Trophoblast cell (in vitro differentiated cells and primary cell): ENCODE measurements around the gene PHKA1.

Experiments
- DNase-seq, 2 donors: peaks; one replicate each; pipeline ENCODE4 v3.0.0-alpha.2; 2016
- H2AFZ ChIP-seq: 2 replicates; pipeline ENCODE4 v1.6.1; 2013; ENCODE audit warnings: low read length, moderate library complexity, mild to moderate bottlenecking; ENCODE audit not compliant: insufficient read depth, poor library complexity
- H2AK5ac ChIP-seq: 2 replicates; pipeline ENCODE4 v1.6.1; 2013; ENCODE audit warnings: mild to moderate bottlenecking, low read length
- H2BK120ac ChIP-seq: 2 replicates; pipeline ENCODE4 v1.6.1; 2013; ENCODE audit warnings: low read length, mild to moderate bottlenecking, moderate library complexity; ENCODE audit not compliant: insufficient read depth, poor library complexity
- H2BK12ac ChIP-seq: 2 replicates; pipeline ENCODE4 v1.6.1; 2013; ENCODE audit warnings: mild to moderate bottlenecking, low read length, moderate library complexity
- H2BK5ac ChIP-seq: 2 replicates; pipeline ENCODE4 v1.6.1; 2013; ENCODE audit warnings: low read length, low read depth, moderate library complexity, mild to moderate bottlenecking; ENCODE audit not compliant: poor library complexity
- H3K14ac ChIP-seq: 2 replicates; pipeline ENCODE4 v1.6.1; 2013; ENCODE audit warnings: mild to moderate bottlenecking, low read length
- H3K18ac ChIP-seq: 2 replicates; pipeline ENCODE4 v1.6.1; 2013; ENCODE audit warnings: mild to moderate bottlenecking, low read length
- H3K23ac ChIP-seq: 2 replicates; pipeline ENCODE4 v1.6.1; 2013; ENCODE audit warnings: low read length
- H3K27ac ChIP-seq: 2 replicates; pipeline ENCODE4 v1.5.1; 2013; ENCODE audit warnings: low read depth, mild to moderate bottlenecking, inconsistent platforms, low read length, moderate library complexity
- H3K27me3 ChIP-seq: 2 replicates; pipeline ENCODE4 v1.6.1; 2013; ENCODE audit warnings: inconsistent platforms, mild to moderate bottlenecking, low read length, moderate library complexity; ENCODE audit not compliant: insufficient read depth
- H3K36me3 ChIP-seq, 2 experiments: 1 replicate in 1 of 2; 2 replicates in 1 of 2; pipeline ENCODE4 v1.6.1; 2013; ENCODE audit warnings: low read length in 2 of 2, mild to moderate bottlenecking in 2 of 2, moderate library complexity in 1 of 2; ENCODE audit not compliant: insufficient read depth in 2 of 2, control insufficient read depth in 1 of 2
- H3K4ac ChIP-seq: 2 replicates; pipeline ENCODE4 v1.6.1; 2013; ENCODE audit warnings: low read depth, mild to moderate bottlenecking, low read length, moderate library complexity
- H3K4me1 ChIP-seq, 2 experiments: 1 replicate in 1 of 2; 2 replicates in 1 of 2; pipeline ENCODE4 v1.6.1; 2013; ENCODE audit warnings: low read length in 2 of 2, mild to moderate bottlenecking in 2 of 2, moderate library complexity in 1 of 2; ENCODE audit not compliant: insufficient read depth in 2 of 2, control insufficient read depth in 1 of 2
- H3K4me2 ChIP-seq: 2 replicates; pipeline ENCODE4 v1.6.1; 2013; ENCODE audit warnings: inconsistent platforms, mild to moderate bottlenecking, low read length, moderate library complexity
- H3K4me3 ChIP-seq: 2 replicates; pipeline ENCODE4 v1.5.1; 2013; ENCODE audit warnings: mild to moderate bottlenecking, low read depth, low read length, inconsistent platforms
- H3K79me1 ChIP-seq: one replicate; pipeline ENCODE4 v1.6.1; 2013; ENCODE audit warnings: low read length
- H3K79me2 ChIP-seq: 2 replicates; pipeline ENCODE4 v1.6.1; 2013; ENCODE audit warnings: low read length, mild to moderate bottlenecking; ENCODE audit not compliant: control insufficient read depth, insufficient read depth, poor library complexity
- H3K9ac ChIP-seq: 2 replicates; pipeline ENCODE4 v1.6.1; 2013; ENCODE audit warnings: mild to moderate bottlenecking, low read length
- H3K9me3 ChIP-seq: 2 replicates; pipeline ENCODE4 v1.6.1; 2013; ENCODE audit warnings: low read depth, mild to moderate bottlenecking, control low read depth, inconsistent platforms, low read length; ENCODE audit not compliant: insufficient read depth
- H4K12ac ChIP-seq: 2 replicates; pipeline ENCODE4 v1.6.1; 2013; ENCODE audit warnings: low read depth, mild to moderate bottlenecking, low read length, moderate library complexity
- H4K8ac ChIP-seq: 2 replicates; pipeline ENCODE4 v1.6.1; 2013; ENCODE audit warnings: low read depth, mild to moderate bottlenecking, low read length, moderate library complexity
- H4K91ac ChIP-seq: one replicate; pipeline ENCODE4 v1.6.1; 2013; ENCODE audit warnings: low read depth, mild to moderate bottlenecking, low read length, moderate library complexity
- WGBS: extraction: QIAGEN DNeasy Blood & Tissue Kit; methylation state at CpG from one replicate; pipeline ENCODE4 v1.1.7; 2013; ENCODE audit warnings: missing lambda C conversion rate; ENCODE audit not compliant: insufficient read length, insufficient coverage; ENCODE audit errors: extremely low coverage; 5-methylcytosine and 5-hydroxymethylcytosine counted together

The PHKA1 gene

DNA sequence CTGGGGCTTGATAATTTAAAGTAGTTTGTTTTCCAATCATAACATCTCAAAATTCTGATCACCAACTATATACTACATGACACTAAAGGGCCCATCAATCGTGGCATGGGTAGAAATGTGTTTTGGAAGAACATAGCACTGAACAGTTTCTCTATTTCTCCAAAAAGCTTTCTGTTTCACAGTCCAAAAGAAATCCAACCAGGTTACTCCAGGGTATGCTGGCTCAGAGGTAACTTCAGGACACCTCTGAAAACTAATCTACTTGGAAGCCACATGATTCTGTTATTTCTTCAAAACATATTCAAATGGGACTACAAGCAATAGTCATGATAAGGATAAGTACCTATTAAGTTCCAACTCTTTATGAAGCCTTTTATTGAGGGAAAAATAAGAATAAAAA lies 8.3 kb downstream of the PHKA1 start:
- Histone ChIP-seq H4K12ac (no peak overlapping the region), H3K18ac (no peak overlapping the region), H2AFZ (no peak overlapping the region), H3K27ac (no peak overlapping the region), H3K27me3 (no peaks in the 10 kb centered on the region), H2BK5ac (no peak overlapping the region), H3K14ac (no peak overlapping the region), H3K9me3 (no peaks in the 10 kb centered on the region), H4K8ac (no peak overlapping the region), H2BK12ac (no peak overlapping the region), H3K4ac (no peak overlapping the region), H3K4me3 (no peak overlapping the region), H3K36me3 (no peaks in the 10 kb centered on the region), H3K4me2 (no peak overlapping the region), H3K79me2 (no peaks in the 10 kb centered on the region), H3K4me1 (no peaks in the 10 kb centered on the region), H3K9ac (no peak overlapping the region), H2BK120ac (no peak overlapping the region), H2AK5ac (no peak overlapping the region), H3K79me1 (no peaks in the 10 kb centered on the region), H3K23ac (no peak overlapping the region), H4K91ac (no peak overlapping the region)
- no peak for DNase-seq
- no CpG with 5 or more reads among the region's 1 CpG for WGBS

- no peak overlapping the region for H3K4me2 ChIP-seq
- no peak overlapping the region for H3K14ac ChIP-seq
- no peak for DNase-seq
- no peak overlapping the region for H3K27ac ChIP-seq
- no peaks in the 10 kb centered on the region for H3K27me3 ChIP-seq
- no peak overlapping the region for H3K4ac ChIP-seq
- H2BK120ac ChIP-seq = no peak overlapping the region
- no peaks in the 10 kb centered on the region for H3K79me1 ChIP-seq
- H2BK12ac ChIP-seq = no peak overlapping the region
- no peak overlapping the region for H4K12ac ChIP-seq
- H2AK5ac ChIP-seq = no peak overlapping the region
- H3K4me1 ChIP-seq = no peaks in the 10 kb centered on the region
- H4K91ac ChIP-seq = no peak overlapping the region
- H3K9me3 ChIP-seq = no peaks in the 10 kb centered on the region
- H2AFZ ChIP-seq = no peak overlapping the region
- H3K18ac ChIP-seq = no peak overlapping the region
- no peaks in the 10 kb centered on the region for H3K79me2 ChIP-seq
- H3K36me3 ChIP-seq = no peaks in the 10 kb centered on the region
- no peak overlapping the region for H3K9ac ChIP-seq
- H2BK5ac ChIP-seq = no peak overlapping the region
- H3K23ac ChIP-seq = no peak overlapping the region
- H3K4me3 ChIP-seq = no peak overlapping the region
- H4K8ac ChIP-seq = no peak overlapping the region
Measured at GRCh38 chrX:72705111-72705510, 9.0 kb downstream of the PHKA1 start.

GRCh38 chrX:72694170-72694569 lies 19.9 kb downstream of the PHKA1 start:
- no peak overlapping the region for H2BK12ac ChIP-seq
- H3K23ac ChIP-seq = no peak overlapping the region
- no peaks in the 10 kb centered on the region for H3K79me2 ChIP-seq
- H4K12ac ChIP-seq = no peak overlapping the region
- no peak overlapping the region for H3K27ac ChIP-seq
- H3K4me3 ChIP-seq = no peak overlapping the region
- no peaks in the 10 kb centered on the region for H3K79me1 ChIP-seq
- DNase-seq = no peak
- no peaks in the 10 kb centered on the region for H3K9me3 ChIP-seq
- no peak overlapping the region for H2BK5ac ChIP-seq
- no peak overlapping the region for H2AK5ac ChIP-seq
- H4K91ac ChIP-seq = no peak overlapping the region
- H3K18ac ChIP-seq = no peak overlapping the region
- H2BK120ac ChIP-seq = no peak overlapping the region
- no peaks in the 10 kb centered on the region for H3K27me3 ChIP-seq
- H3K36me3 ChIP-seq = peaks cover 0 to 2% of the 10 kb centered on the region in 2 experiments
- no peak overlapping the region for H3K4ac ChIP-seq
- H3K4me1 ChIP-seq = no peaks in the 10 kb centered on the region
- H2AFZ ChIP-seq = no peak overlapping the region
- no peak overlapping the region for H3K4me2 ChIP-seq
- no peak overlapping the region for H3K9ac ChIP-seq
- no peak overlapping the region for H3K14ac ChIP-seq
- WGBS = no CpG with 5 or more reads among the region's 2 CpGs
- H4K8ac ChIP-seq = no peak overlapping the region

DNA sequence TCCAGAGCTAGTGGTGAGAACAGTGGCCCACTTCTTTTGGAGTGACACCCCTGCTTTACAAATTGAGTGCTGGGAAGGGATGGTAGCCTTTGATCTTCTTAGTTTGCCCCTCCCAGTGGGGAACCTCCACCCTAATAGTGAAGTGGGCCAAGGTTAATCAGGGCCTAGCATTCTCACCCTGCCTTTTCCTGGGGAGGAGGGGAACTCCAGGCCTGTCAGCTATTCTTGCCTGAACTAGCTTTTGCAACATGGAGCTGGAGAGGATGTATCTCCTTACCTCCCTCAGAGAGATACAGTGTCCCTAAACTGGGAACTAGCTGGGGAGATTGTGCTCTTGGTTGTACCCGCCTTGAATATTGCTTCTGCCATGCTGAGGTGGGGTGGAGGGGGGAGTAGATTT lies 20.6 kb downstream of the PHKA1 start:
- Histone ChIP-seq H3K23ac (no peak overlapping the region), H4K91ac (no peak overlapping the region), H2BK12ac (no peak overlapping the region), H4K8ac (no peak overlapping the region), H3K79me2 (no peaks in the 10 kb centered on the region), H3K36me3 (peaks cover 0 to 2% of the 10 kb centered on the region in 2 experiments), H3K79me1 (no peaks in the 10 kb centered on the region), H3K18ac (no peak overlapping the region), H2BK5ac (no peak overlapping the region), H3K9me3 (no peaks in the 10 kb centered on the region), H2AK5ac (no peak overlapping the region), H3K27ac (no peak overlapping the region), H3K4me1 (no peaks in the 10 kb centered on the region), H4K12ac (no peak overlapping the region), H3K14ac (no peak overlapping the region), H2AFZ (no peak overlapping the region), H2BK120ac (no peak overlapping the region), H3K4ac (no peak overlapping the region), H3K4me2 (no peak overlapping the region), H3K4me3 (no peak overlapping the region), H3K27me3 (no peaks in the 10 kb centered on the region), H3K9ac (no peak overlapping the region)
- WGBS = no CpG with 5 or more reads among the region's 1 CpG
- no peak for DNase-seq
